Keratinocyte (primary cell): ENCODE results near the gene BSG. TPM values are rescaled to one million over a fixed set of nuclear protein-coding genes. Genes with fewer than 3 reads are reported as not detected.

Experiments used
- DNase-seq: peaks from one replicate; pipeline ENCODE4 v3.0.0-alpha.2; 2011; ENCODE audit warnings: low read depth, missing footprints, low spot score
- FAIRE-seq: peaks from 2 replicates; lab custom pipeline; 2011; peaks lifted over from hg19 to GRCh38; lab: Jason Lieb, UNC
- H2AFZ ChIP-seq: 2 replicates; pipeline ENCODE4 v1.6.0; 2012; ENCODE audit warnings: low read length, control low read depth, inconsistent platforms; ENCODE audit not compliant: control insufficient read depth
- H3K27ac ChIP-seq: 2 replicates; pipeline ENCODE4 v1.5.1; 2011; ENCODE audit warnings: low read length; ENCODE audit not compliant: control insufficient read depth, insufficient read depth
- H3K27me3 ChIP-seq: 3 replicates; pipeline ENCODE4 v1.6.0; 2011; ENCODE audit warnings: low read length; ENCODE audit not compliant: control insufficient read depth, insufficient read depth; ENCODE audit errors: extremely low read depth
- H3K36me3 ChIP-seq, 2 experiments: 2 replicates in 1 of 2; 3 replicates in 1 of 2; pipeline ENCODE4 v1.5.1; 2011; ENCODE audit warnings: low read length in 2 of 2, mild to moderate bottlenecking in 1 of 2; ENCODE audit not compliant: control insufficient read depth in 2 of 2, insufficient read depth in 2 of 2; ENCODE audit errors: extremely low read depth in 1 of 2
- H3K4me1 ChIP-seq: 3 replicates; pipeline ENCODE4 v1.5.1; 2011; ENCODE audit warnings: low read length; ENCODE audit not compliant: control insufficient read depth, insufficient read depth; ENCODE audit errors: extremely low read depth
- H3K4me2 ChIP-seq: 3 replicates; pipeline ENCODE4 v1.6.0; 2011; ENCODE audit warnings: low read depth, low read length; ENCODE audit not compliant: control insufficient read depth, insufficient read depth; ENCODE audit errors: extremely low read depth
- H3K4me3 ChIP-seq, 3 experiments: fragments of 200-600 bp in 1 of 3; sonication (generic) in 1 of 3; 2 replicates in 2 of 3; 3 replicates in 1 of 3; pipeline ENCODE4 v1.5.1; 2011 to 2016; ENCODE audit warnings: low read length in 3 of 3, mild to moderate bottlenecking in 3 of 3, control low read depth in 2 of 3, inconsistent platforms in 1 of 3, low read depth in 1 of 3, mixed read lengths in 1 of 3, mixed run types in 1 of 3, moderate library complexity in 1 of 3; ENCODE audit not compliant: control insufficient read depth in 2 of 3, insufficient read depth in 2 of 3; ENCODE audit errors: extremely low read depth in 1 of 3
- H3K79me2 ChIP-seq: 2 replicates; pipeline ENCODE4 v1.6.0; 2012; ENCODE audit warnings: low read length; ENCODE audit not compliant: control insufficient read depth, insufficient read depth
- H3K9ac ChIP-seq: 3 replicates; pipeline ENCODE4 v1.6.0; 2011; ENCODE audit warnings: low read length; ENCODE audit not compliant: control insufficient read depth, insufficient read depth; ENCODE audit errors: extremely low read depth
- H3K9me1 ChIP-seq: 3 replicates; pipeline ENCODE4 v1.6.0; 2011; ENCODE audit warnings: low read length; ENCODE audit not compliant: control insufficient read depth, insufficient read depth; ENCODE audit errors: extremely low read depth
- H3K9me3 ChIP-seq: 2 replicates; pipeline ENCODE4 v1.5.1; 2012; ENCODE audit warnings: low read depth, low read length; ENCODE audit not compliant: control insufficient read depth
- H4K20me1 ChIP-seq: 3 replicates; pipeline ENCODE4 v1.6.0; 2011; ENCODE audit warnings: low read length; ENCODE audit not compliant: control insufficient read depth, insufficient read depth; ENCODE audit errors: extremely low read depth
- CTCF ChIP-seq, 3 experiments: IDR thresholded peaks in 1 of 3; conservative IDR thresholded peaks in 1 of 3; optimal IDR thresholded peaks in 1 of 3; 2 replicates in 2 of 3; 3 replicates in 1 of 3; pipeline versions ENCODE3 to v1.5.1; 2011; ENCODE audit warnings: low read length in 3 of 3, mild to moderate bottlenecking in 3 of 3, moderate library complexity in 2 of 3, control low read depth in 1 of 3, inconsistent platforms in 1 of 3; ENCODE audit not compliant: insufficient read depth in 2 of 3; ENCODE audit errors: extremely low read depth in 1 of 3
- EZH2 ChIP-seq: IDR thresholded peaks from one replicate; pipeline ENCODE4 v1.6.1; 2012; ENCODE audit warnings: inconsistent platforms, mild to moderate bottlenecking, low read length, moderate library complexity
- dilution Hi-C: fragments of 300-500 bp; cut with MboI; formaldehyde crosslinking; loops from one replicate; pipeline ENCODE4 v1.7.0; 2020; ENCODE audit warnings: low sequenced_read_pairs; ENCODE audit not compliant: extremely low pct_ligation_motif_present
- polyA plus RNA-seq, 5 experiments: library from polyadenylated mRNA; depleted of rRNA in 3 of 5; stranded (reverse) in 3 of 5; stranded (forward) in 1 of 5; unstranded in 1 of 5; fragments of >200 nt; gene quantifications; 1 replicate in 1 of 5; 2 replicates in 3 of 5; 3 replicates in 1 of 5; pipeline versions ENCODE4 v1.2.1 to v1.2.3, GENCODE V29; 2011 to 2012; ENCODE audit warnings: missing spikeins in 2 of 5, low read depth in 1 of 5, low replicate concordance in 1 of 5

Gene BSG
- polyA plus RNA-seq, 1 donor (not counting 4 experiments of a cell fraction or from before 2014, with no cell fraction given): 388 TPM

- Histone ChIP-seq H3K4me3 (no peak overlapping the region), H3K4me2 (no peak overlapping the region), H3K27ac (no peak overlapping the region), H3K9me1 (no peaks in the 10 kb centered on the region), H3K27me3 (no peaks in the 10 kb centered on the region), H3K79me2 (no peaks in the 10 kb centered on the region), H3K9me3 (no peaks in the 10 kb centered on the region), H3K9ac (no peak overlapping the region), H2AFZ (no peak overlapping the region), H3K36me3 (peaks cover 10 to 17% of the 10 kb centered on the region in 2 experiments), H4K20me1 (peaks cover 5% of the 10 kb centered on the region), H3K4me1 (no peaks in the 10 kb centered on the region)
- FAIRE-seq: no peak
- no peak for DNase-seq
- dilution Hi-C loops: no loop called here
- TF ChIP-seq CTCF (optimal IDR thresholded peaks at IDR 0.05 in 1 of 3, IDR thresholded peaks at IDR 0.05 in 1 of 3, conservative IDR thresholded peaks at IDR 0.05 in 1 of 3; ENCODE audit: extremely low read depth in 1 of 3, insufficient read depth in 2 of 3, low read length in 3 of 3) (no peak), EZH2 (no peak)
Observed at GRCh38 chr19:618247-618619, 45.8 kb downstream of the BSG start.

- no peak for FAIRE-seq
Observed at GRCh38 chr19:618674-619285, 46.4 kb downstream of the BSG start.

More at GRCh38 chr19:618674-619285, 46.4 kb downstream of the BSG start:
- no peaks in the 10 kb centered on the region for H3K9me3 ChIP-seq
- no peak overlapping the region for H3K9ac ChIP-seq
- H3K4me2 ChIP-seq: no peak overlapping the region
- no peaks in the 10 kb centered on the region for H3K27me3 ChIP-seq
- H3K9me1 ChIP-seq: no peaks in the 10 kb centered on the region
- H3K4me1 ChIP-seq: no peaks in the 10 kb centered on the region
- no peak overlapping the region for H3K4me3 ChIP-seq
- DNase-seq: no peak
- H2AFZ ChIP-seq: no peak overlapping the region
- dilution Hi-C loops: no loop called here
- H4K20me1 ChIP-seq: peaks cover 5% of the 10 kb centered on the region
- H3K27ac ChIP-seq: no peak overlapping the region
- H3K79me2 ChIP-seq: no peaks in the 10 kb centered on the region
- peaks cover 10 to 17% of the 10 kb centered on the region in 2 experiments for H3K36me3 ChIP-seq
- TF ChIP-seq EZH2 (no peak), CTCF (optimal IDR thresholded peaks at IDR 0.05 in 1 of 3, IDR thresholded peaks at IDR 0.05 in 1 of 3, conservative IDR thresholded peaks at IDR 0.05 in 1 of 3; ENCODE audit: extremely low read depth in 1 of 3, insufficient read depth in 2 of 3, low read length in 3 of 3) (no peak)
